ENCODE measurements around the gene MAIP1.

Gene MAIP1

DNA sequence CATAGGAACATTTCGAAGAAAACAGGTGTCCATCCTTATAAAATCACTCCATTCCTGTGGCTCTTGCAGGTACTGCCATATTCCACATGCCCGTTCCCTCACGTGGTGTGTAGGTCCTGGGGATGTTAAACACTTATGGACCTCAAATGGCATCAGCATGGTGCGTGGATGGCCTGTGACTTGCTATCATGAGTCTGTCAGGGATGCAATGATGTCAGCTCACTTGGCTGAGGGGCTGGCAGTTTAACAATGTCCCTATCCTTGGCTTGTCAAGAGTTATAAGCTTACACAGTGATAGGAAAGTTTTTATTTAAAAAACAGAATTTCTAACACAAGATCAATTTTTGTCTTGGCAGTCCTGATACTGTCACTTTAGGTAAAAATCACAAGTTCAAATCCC, 28.8 kb downstream of the MAIP1 start:
- H3K4me3 ChIP-seq (ENCODE audit: low read depth, low read length): no peak overlapping the region
- no peak for DNase-seq (ENCODE audit: low read depth)

DNA sequence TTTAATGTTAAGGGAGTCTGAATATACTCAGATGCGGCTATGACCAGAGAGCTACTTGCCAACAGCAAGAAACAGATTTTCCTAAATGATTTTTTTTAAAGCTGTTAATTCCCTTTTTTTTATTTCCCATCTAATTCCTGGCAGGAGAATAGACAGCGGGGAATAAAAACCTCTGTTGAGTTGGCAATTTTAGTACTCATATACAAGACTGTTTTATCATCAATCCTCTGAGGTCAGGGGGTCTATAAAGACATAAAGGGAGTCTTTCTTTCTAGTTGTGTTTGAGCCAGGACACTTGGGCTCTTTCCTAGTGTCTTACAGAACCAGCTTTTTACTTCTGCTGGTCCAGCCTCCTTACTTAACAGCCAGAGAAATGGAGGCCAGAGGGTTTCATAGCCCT, 29.4 kb downstream of the MAIP1 start:
- H3K4me3 ChIP-seq (ENCODE audit: low read depth, low read length): no peak overlapping the region

DNA sequence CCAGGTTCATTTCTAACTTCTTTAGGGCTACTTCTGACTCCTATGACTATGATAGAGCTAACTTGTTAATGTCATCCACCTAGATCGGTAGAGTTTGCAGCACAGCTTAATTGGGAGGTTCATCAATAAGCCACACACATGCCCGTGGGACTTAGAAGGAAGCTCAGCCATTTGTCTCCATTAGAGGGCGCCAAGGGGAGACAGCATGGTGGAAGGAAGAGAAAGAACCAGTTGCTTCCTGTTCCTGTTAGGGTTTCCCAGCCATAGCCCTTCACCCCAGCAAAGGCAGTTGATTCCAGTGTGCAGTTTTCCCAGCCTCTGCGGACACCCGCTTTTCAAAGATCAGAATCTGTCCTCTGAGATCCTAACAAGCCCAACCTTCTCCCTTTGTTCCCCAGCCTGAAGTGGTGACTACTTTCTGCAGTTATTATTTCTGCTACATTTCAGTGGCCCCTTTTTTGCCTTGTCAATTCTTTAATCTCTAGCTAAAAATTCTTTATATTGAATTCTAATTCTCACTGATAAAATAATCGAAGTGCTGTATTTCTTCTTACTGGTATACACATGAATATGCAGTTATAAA, 30.3 kb downstream of the MAIP1 start:
- no peak for DNase-seq (ENCODE audit: low read depth)
- H3K4me3 ChIP-seq (ENCODE audit: low read depth, low read length): no peak overlapping the region

More for the DNA sequence above, 29.4 kb downstream of the MAIP1 start:
- no peak for DNase-seq (ENCODE audit: low read depth)

DNA sequence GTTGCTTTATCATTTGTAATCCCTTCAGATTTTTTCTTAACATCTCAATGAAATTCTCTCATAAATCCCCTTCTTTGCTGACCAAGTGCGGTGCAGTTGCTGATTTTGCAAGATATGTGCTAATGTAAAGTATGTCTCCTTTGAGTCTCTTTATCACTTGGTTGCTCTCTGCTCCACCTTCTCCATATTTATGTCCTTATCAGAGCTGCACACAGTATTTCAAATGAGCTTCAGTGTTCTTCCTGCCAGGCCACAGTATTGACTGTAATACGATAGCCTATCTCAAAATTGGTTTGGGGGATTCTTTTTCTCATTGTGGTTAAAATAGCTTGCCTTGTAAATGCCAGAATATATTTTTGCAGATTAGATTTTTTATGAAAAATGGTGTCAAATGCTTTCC, 32.2 kb downstream of the MAIP1 start:
- no peak overlapping the region for H3K4me3 ChIP-seq (ENCODE audit: low read depth, low read length)
- no peak for DNase-seq (ENCODE audit: low read depth)

DNA sequence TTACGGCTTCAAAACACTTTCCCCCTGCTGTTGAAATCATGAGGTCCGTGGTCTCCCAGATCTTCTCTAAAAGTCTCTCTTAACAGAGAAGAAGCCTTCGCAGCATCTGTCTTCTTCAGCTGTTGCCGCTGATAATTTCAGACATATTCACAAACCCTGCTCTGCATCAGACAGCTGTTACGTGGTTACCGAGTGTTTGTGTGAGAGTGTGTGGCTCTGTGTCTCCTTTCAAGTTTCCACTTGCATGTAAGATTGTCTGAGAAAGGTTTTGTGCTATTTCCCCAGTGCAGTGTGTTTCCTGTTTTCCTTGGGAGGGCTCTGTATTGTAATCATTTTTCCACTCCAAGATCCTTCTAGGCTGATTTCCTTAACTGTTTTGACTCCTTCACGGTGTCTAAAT, 32.8 kb downstream of the MAIP1 start:
- H3K4me3 ChIP-seq (ENCODE audit: low read depth, low read length): no peak overlapping the region

DNA sequence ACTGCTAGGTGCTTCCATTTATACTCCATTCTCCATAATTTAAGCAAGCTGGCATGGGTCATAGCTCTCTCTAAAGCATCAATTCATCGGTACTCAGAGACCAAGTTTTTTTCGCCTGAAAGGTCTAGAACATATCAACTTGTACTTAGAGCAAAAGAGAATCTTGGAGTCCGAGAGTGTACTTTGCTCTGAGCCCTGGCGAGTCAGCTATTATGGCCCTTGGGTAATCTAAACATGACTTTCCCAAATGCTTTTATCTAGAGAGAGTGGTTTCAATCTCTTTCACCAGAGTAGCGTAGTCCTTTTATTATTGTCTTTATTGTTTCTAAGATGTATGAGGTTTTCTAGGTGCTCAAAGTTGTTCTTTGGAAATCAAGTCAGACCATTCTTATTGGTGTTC, 34.4 kb downstream of the MAIP1 start:
- DNase-seq (ENCODE audit: low read depth): no peak
- no peak overlapping the region for H3K4me3 ChIP-seq (ENCODE audit: low read depth, low read length)

More for the DNA sequence above, 32.8 kb downstream of the MAIP1 start:
- peak; percentile 71 for DNase-seq (ENCODE audit: low read depth)

DNA sequence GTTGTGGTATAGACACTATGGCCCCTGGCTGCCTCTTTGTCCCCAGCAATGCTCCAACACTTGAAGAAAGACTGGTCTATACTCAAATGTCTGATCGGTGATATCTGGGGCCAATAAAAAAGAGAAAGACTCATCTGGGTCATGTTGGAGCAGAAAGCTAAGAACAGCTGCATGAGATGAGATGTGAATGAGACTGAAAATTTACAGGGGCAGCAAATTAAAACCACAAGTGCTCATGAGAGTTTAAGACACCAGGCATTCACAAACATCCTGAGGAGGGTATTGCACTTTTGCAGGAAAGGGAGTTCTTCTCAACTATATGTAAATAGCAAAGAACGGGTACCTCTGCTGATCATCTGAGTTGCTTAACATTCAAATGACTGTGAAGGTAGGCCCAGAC, 36.3 kb downstream of the MAIP1 start:
- no peak for DNase-seq (ENCODE audit: low read depth)
- no peak overlapping the region for H3K4me3 ChIP-seq (ENCODE audit: low read depth, low read length)

DNA sequence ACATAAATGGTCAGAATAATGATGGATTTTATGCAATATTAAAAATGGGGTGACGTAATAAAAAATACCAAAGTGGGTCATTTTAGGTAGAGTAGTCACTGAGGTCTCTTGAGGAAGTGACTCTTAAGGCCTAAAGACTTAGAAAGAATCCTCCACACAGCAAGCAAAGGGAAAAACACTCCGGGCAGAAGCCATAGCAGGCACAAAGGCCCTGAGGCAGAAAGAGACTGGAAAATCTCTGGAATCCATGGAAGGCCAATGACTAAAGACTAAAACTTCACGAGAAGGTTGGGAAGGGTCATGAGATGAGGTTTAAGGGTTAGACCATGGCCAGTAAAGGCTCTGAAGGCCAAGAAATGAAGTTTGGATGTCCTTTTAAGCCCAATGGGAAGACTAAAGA, 36.9 kb downstream of the MAIP1 start:
- DNase-seq (ENCODE audit: low read depth): no peak
- no peak overlapping the region for H3K4me3 ChIP-seq (ENCODE audit: low read depth, low read length)

DNA sequence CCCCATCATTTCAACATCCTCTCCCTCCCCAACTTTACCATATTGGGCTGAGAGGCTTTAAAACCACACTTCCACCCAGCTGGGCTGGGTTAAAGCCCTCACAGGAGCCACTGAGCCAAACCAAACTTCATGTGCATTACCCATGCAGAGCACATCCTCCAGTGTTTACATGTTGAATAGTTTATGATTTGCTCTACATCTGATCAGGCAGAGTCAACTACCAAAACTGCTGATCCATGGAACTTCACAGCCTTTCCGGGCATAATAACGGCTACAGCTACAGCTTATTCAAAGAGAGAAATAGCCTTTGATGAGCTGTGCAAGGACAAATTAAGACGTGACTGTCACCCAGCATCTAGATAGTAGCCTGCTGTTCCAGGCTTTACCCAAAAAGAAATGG, 39.0 kb downstream of the MAIP1 start:
- DNase-seq (ENCODE audit: low read depth): no peak
- no peak overlapping the region for H3K4me3 ChIP-seq (ENCODE audit: low read depth, low read length)

DNA sequence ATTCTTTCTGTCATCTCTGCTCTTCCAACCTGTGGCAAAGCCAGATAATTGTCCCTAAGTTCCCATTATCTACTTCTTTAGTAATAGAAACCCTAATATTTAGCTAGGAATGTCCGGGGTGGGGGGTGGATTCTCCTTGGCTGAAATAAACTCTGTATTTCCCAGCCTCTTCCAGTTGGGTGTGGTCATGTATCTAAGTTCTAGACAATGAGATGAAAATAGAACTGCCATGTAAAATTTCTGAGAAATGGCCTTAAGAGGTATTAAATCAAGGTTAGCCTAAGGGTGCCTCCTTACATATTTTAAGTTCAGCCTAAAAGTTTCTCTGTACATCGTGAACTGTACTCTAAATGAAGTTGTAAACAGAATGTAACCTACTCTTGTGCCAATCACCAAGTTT, 39.5 kb downstream of the MAIP1 start:
- H3K4me3 ChIP-seq (ENCODE audit: low read depth, low read length): no peak overlapping the region
- DNase-seq (ENCODE audit: low read depth): no peak

DNA sequence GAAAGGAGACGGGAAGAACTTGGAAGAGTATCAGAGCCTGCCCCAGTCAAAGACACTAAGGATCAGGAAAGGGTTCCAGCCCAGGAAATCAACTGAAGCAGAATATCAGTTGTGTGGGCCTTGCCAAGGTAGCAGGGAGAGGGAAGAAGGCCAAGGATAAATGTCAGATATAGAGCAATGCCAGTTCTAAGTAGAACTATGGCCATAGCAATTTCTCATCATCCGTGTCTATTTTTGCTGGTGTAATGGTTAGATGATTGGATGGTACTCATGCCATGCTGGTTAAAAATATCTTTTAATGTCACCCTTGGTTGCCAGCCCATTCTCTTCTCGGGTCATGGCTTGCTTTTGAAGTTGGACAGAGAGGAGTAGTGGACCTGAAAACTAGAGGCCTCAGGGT, 41.9 kb downstream of the MAIP1 start:
- no peak overlapping the region for H3K4me3 ChIP-seq (ENCODE audit: low read depth, low read length)
- DNase-seq (ENCODE audit: low read depth): no peak

DNA sequence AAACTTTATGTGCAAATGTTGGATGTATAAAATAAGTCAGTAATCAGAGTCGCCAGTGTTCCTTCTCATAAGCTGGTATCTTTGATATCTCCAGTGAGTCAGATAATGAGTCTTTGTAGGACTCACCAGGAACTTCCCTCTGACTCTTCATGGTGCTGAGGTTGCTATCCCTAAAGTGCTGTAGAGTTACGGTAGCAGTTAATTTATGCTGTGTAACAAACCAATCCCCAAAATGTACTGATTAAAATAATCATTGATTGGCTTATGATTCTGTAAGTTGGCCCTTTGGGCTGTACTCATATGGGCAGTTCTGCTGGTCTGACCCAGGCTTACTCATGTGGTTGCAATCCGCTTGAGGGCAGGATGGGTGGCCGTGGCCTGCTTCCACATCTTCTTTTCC, 43.8 kb downstream of the MAIP1 start:
- no peak for DNase-seq (ENCODE audit: low read depth)
- H3K4me3 ChIP-seq (ENCODE audit: low read depth, low read length): no peak overlapping the region

DNA sequence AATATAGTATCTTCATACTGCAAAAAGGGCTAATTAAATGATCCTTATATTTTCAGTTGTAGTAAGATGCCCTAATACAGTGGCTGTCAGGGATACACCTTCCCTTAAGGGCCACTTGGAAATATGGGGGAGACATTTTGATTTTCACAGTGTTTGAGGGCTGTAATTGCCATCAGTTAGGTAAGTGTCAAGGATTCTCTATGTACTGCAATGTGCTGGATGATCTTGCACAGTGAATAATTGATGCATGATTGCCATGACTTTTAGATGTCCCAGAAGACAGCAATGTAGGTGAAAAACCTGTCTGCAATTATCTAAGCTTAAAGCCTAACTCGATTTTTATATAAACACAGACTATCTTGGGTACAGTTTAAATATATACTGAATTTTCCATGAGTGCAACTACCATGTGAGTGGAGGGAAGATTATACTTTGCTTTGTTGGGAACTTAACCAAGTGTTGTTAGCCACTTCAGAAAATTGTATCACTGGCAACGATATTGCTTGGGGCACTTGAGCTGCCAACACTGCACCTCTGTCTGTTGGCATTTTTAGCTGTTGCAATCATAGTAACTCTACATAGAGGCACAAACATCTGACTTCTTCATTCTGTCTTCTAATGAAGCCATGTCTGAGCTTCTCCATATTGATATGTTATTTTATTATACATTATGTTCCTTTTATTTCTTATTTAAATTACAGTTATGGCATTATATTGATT, 45.2 kb downstream of the MAIP1 start:
- no peak overlapping the region for H3K4me3 ChIP-seq (ENCODE audit: low read depth, low read length)
- no peak for DNase-seq (ENCODE audit: low read depth)

DNA sequence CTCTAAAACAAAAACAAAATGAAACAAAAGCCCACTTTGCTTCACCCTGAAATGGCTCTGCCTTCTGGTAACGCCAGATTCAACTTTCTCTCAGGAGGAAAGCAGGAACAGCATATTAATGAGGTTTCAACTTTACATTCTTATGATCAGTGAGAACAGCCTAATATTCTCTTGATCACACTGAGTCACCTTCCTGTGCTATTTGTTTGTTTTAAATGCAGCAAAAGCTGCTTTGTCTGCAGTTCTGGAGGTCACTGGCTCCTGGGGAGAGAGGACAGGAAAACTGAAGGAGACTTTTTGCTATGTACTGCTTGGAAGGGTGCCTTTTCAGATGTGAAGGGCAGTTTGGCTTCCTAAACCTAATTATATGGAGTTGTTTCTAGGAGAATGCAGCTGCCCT, 48.1 kb downstream of the MAIP1 start:
- H3K4me3 ChIP-seq (ENCODE audit: low read depth, low read length): no peak overlapping the region
- DNase-seq (ENCODE audit: low read depth): no peak

DNA sequence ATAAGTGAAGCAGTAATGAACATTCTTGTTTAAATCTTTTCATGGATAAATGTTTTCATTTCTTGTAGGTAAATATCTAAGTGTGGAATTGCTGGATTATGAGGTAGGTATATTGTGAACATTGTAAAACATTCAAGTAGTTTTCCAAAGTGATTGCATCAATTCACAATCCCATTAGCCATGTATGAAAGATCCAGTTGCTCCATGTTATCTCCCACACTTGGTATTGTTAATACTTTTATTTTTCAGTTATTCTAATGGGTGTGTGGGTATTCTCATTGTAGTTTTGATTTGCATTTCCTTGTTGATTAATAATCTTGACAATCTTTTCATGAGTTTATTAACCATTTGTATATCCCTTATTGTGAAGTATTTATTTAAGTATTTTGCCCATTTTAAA, 50.3 kb downstream of the MAIP1 start:
- DNase-seq (ENCODE audit: low read depth): no peak
- H3K4me3 ChIP-seq (ENCODE audit: low read depth, low read length): no peak overlapping the region

DNA sequence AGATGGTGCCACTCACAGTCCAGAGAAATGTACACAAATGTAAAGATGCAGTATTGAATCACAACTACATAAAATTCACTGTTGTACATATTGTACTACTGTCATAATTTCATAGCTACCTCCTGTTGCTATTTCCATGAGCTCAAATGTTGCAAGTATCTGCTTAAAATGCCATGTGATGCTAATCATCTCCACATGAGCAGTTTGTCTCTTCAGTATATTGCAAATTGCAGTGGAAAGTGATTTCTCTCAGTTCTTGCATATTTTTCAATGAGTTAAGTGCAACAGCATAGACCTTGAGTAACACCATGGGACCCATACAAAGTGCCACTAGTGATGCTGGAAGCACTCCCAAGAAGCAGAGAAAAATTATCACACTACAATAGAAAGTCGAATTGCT, 51.9 kb downstream of the MAIP1 start:
- no peak for DNase-seq (ENCODE audit: low read depth)
- H3K4me3 ChIP-seq (ENCODE audit: low read depth, low read length): no peak overlapping the region

DNA sequence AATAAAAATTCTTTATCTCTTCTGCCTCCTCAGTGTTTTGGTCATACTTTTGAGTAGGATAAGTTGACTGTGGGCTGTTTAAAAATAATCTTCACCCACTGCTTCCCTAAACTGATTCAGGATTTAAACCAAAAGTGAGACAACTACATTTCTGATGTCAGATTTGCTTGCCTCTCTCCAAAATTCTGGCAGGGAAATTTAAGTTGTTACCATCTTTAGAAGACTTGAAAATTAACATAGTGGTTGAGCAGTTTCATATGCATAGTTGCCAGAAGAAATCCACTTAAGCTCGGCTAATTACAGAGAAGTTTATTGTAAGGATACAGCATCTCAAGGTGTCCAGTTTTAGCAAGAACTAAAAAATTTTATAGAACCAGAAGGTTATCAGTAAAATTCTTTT, 57.0 kb downstream of the MAIP1 start:
- no peak overlapping the region for H3K4me3 ChIP-seq (ENCODE audit: low read depth, low read length)
- no peak for DNase-seq (ENCODE audit: low read depth)
